ENCODE measurements around the gene ARHGAP28. TPM values are rescaled to one million over a fixed set of nuclear protein-coding genes. Genes with fewer than 3 reads are reported as not detected.

The ARHGAP28 gene
- total RNA-seq, 2 experiments from 2014 or later = not detected

DNA sequence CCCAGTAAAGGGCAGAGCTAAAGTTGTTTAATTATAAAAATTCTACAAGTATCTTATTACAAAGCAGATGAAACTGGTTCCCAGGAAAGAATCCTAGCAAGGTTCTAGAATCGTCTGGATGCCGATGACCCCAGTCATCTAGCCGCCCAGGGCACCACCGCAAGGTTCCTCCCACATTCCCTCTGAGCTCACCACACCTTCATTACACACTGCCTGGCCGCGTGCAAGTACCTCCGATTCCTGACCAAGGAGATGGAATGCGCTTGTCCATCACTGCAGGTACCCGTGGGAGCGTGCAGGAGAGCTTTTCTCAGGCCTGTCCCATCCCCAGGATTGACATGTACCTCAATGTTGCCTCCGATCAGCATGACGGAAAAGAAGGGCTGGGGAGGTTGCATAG, 229.6 kb downstream of the ARHGAP28 start:
- intact Hi-C loops (cut with micrococcal nuclease) = no loop called here
- H3K27me3 Mint-ChIP-seq = no peaks in the 10 kb centered on the region
- ChIA-PET POLR2A (no interaction called here), CTCF (no interaction called here)
- ATAC-seq = no peak
- no peaks in the 10 kb centered on the region for H3K36me3 Mint-ChIP-seq (ENCODE audit: low read depth)
- no peak overlapping the region for H3K27ac Mint-ChIP-seq
- H3K9me3 Mint-ChIP-seq = peaks cover 2% of the 10 kb centered on the region
- no peak for DNase-seq
- H3K4me1 Mint-ChIP-seq (ENCODE audit: low read depth) = no peaks in the 10 kb centered on the region
- TF ChIP-seq, protein P1, sequence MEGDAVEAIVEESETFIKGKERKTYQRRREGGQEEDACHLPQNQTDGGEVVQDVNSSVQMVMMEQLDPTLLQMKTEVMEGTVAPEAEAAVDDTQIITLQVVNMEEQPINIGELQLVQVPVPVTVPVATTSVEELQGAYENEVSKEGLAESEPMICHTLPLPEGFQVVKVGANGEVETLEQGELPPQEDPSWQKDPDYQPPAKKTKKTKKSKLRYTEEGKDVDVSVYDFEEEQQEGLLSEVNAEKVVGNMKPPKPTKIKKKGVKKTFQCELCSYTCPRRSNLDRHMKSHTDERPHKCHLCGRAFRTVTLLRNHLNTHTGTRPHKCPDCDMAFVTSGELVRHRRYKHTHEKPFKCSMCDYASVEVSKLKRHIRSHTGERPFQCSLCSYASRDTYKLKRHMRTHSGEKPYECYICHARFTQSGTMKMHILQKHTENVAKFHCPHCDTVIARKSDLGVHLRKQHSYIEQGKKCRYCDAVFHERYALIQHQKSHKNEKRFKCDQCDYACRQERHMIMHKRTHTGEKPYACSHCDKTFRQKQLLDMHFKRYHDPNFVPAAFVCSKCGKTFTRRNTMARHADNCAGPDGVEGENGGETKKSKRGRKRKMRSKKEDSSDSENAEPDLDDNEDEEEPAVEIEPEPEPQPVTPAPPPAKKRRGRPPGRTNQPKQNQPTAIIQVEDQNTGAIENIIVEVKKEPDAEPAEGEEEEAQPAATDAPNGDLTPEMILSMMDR (IDR thresholded peaks at IDR 0.05) = no peak
- H3K4me3 Mint-ChIP-seq = no peak overlapping the region

DNA sequence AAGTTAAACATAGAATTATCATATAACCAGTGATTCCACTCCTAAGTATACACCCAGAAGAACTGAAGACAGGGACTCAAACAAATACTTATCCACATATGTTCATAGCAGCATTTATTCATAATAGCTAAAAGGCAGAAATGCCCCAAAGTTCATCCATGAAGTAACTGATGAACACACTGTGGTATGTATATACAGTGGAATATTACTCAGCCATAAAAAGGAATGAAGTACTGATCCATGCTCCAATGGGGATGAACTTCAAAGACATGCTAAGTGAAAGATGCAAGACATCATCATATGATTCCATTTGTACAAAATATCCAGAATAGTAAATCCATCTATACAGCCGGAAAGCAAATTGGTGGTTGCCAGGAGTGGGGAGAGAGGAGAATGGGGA, 230.6 kb downstream of the ARHGAP28 start:
- intact Hi-C loops (cut with micrococcal nuclease) = no loop called here
- ATAC-seq = no peak
- H3K9me3 Mint-ChIP-seq = peaks cover 2% of the 10 kb centered on the region
- no peaks in the 10 kb centered on the region for H3K36me3 Mint-ChIP-seq (ENCODE audit: low read depth)
- CTCF ChIA-PET = no interaction called here
- no peaks in the 10 kb centered on the region for H3K27me3 Mint-ChIP-seq
- TF ChIP-seq, protein P1 (IDR thresholded peaks at IDR 0.05) = no peak
- H3K4me1 Mint-ChIP-seq (ENCODE audit: low read depth) = no peaks in the 10 kb centered on the region
- POLR2A ChIA-PET = no interaction called here
- H3K27ac Mint-ChIP-seq = no peak overlapping the region
- no peak for DNase-seq
- H3K4me3 Mint-ChIP-seq = no peak overlapping the region

DNA sequence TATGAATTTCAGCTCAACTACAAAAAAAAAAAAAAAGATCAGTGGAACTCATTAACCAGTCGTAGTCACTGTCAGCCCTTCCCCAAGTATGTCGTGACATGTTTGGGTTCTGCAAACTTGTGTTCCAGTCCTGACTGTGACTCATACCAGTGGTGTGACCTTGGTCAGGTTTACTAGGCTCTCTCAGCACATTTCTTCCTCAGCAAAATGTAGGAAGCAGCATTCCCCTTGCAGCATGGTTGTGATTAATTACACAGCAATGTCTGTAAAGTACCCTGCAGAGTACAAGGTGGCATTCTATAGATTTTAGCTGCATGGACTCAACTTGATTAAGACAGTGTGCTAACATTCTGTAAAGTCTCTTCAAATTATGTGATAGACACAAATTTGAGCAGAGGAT, 231.1 kb downstream of the ARHGAP28 start:
- Mint-ChIP-seq H3K9me3 (peaks cover 2% of the 10 kb centered on the region), H3K27me3 (no peaks in the 10 kb centered on the region), H3K36me3 (ENCODE audit: low read depth) (no peaks in the 10 kb centered on the region), H3K27ac (no peak overlapping the region), H3K4me3 (no peak overlapping the region), H3K4me1 (ENCODE audit: low read depth) (no peaks in the 10 kb centered on the region)
- intact Hi-C loops (cut with micrococcal nuclease) = no loop called here
- TF ChIP-seq, protein P1 (IDR thresholded peaks at IDR 0.05) = no peak
- ATAC-seq (no peak), DNase-seq (no peak)
- POLR2A ChIA-PET = no interaction called here
- CTCF ChIA-PET = no interaction called here

DNA sequence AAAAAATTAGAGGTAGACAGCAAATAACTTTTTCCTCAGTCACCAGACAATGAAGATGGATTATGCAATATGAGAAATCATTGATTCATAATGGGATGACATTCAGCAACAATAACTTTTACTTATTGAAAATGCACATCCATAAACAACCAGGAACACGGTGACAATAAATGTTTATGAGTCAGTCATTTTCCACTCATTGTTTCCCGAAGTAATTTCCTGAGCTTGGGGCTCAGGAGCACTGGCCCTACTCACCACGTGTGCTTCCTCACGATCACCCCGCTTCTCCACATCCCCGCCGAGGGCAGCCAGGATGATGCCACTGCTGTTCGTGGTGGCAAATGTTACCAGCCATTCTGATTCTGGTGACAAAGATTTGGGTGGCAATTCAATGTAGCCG, 231.8 kb downstream of the ARHGAP28 start:
- no peaks in the 10 kb centered on the region for H3K27me3 Mint-ChIP-seq
- ChIA-PET CTCF (no interaction called here), POLR2A (no interaction called here)
- intact Hi-C loops (cut with micrococcal nuclease) = no loop called here
- peaks cover 2% of the 10 kb centered on the region for H3K9me3 Mint-ChIP-seq
- no peaks in the 10 kb centered on the region for H3K36me3 Mint-ChIP-seq (ENCODE audit: low read depth)
- ATAC-seq (no peak), DNase-seq (no peak)
- no peak overlapping the region for H3K4me3 Mint-ChIP-seq
- H3K27ac Mint-ChIP-seq = no peak overlapping the region
- TF ChIP-seq, protein P1 (IDR thresholded peaks at IDR 0.05) = no peak
- H3K4me1 Mint-ChIP-seq (ENCODE audit: low read depth) = no peaks in the 10 kb centered on the region

DNA sequence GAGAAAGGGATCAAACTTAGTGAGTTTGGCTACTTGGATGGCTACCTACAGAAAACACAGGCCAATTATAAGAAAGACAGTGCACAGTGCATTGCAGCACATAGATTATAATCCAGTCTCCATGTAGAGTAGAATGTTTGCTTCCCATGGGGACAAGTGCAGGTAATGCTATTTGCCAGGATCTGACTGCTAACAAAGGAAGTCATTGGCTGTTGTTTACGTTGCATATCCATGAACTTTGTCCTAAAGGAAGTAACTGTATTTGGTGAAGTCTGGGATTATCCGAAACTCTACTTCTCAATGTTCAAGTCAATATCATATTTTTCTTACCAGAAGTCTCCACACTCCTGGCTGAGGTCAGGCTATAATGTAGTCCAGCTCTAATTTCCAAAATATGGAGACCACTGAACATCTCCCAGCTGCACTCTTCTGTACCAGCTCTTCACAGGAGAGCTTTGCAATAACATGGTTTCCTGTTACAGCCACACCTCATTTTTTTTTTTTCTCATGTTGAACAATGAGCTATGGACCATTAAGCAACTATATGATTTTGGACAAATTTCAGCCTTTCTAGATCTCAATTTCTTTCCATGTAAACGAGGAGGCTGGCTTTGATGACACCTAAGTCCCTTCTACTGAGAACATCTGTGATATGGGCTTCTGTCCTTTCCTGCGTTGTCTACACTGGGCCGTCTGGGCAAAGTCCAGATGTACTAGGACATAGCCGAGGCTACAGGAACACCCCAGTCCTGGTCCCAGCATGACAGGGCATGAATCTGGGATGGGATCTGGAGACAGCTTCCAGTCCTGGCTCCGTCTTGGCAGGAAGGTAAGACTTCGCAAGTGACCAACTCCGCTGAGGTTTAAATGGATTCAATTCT, 233.3 kb downstream of the ARHGAP28 start:
- DNase-seq (no peak), ATAC-seq (no peak)
- CTCF ChIA-PET = no interaction called here
- H3K36me3 Mint-ChIP-seq (ENCODE audit: low read depth) = no peaks in the 10 kb centered on the region
- TF ChIP-seq, protein P1 (IDR thresholded peaks at IDR 0.05) = no peak
- no peaks in the 10 kb centered on the region for H3K4me1 Mint-ChIP-seq (ENCODE audit: low read depth)
- POLR2A ChIA-PET = no interaction called here
- H3K9me3 Mint-ChIP-seq = peaks cover 2% of the 10 kb centered on the region
- H3K4me3 Mint-ChIP-seq = no peak overlapping the region
- no peaks in the 10 kb centered on the region for H3K27me3 Mint-ChIP-seq
- intact Hi-C loops (cut with micrococcal nuclease) = no loop called here
- H3K27ac Mint-ChIP-seq = no peak overlapping the region
